GM19240 (cell line): ENCODE data around the gene NSD2.
"Not testable (repeated sequence)": the region's sequence is repeated elsewhere in the genome, so short reads cannot be mapped to it uniquely, and the experiment has no call there.

Source experiments
- DNase-seq: peaks from one replicate; pipeline ENCODE4 v3.0.0; 2011; ENCODE audit warnings: low spot score; ENCODE audit not compliant: insufficient read length

Gene NSD2

DNA sequence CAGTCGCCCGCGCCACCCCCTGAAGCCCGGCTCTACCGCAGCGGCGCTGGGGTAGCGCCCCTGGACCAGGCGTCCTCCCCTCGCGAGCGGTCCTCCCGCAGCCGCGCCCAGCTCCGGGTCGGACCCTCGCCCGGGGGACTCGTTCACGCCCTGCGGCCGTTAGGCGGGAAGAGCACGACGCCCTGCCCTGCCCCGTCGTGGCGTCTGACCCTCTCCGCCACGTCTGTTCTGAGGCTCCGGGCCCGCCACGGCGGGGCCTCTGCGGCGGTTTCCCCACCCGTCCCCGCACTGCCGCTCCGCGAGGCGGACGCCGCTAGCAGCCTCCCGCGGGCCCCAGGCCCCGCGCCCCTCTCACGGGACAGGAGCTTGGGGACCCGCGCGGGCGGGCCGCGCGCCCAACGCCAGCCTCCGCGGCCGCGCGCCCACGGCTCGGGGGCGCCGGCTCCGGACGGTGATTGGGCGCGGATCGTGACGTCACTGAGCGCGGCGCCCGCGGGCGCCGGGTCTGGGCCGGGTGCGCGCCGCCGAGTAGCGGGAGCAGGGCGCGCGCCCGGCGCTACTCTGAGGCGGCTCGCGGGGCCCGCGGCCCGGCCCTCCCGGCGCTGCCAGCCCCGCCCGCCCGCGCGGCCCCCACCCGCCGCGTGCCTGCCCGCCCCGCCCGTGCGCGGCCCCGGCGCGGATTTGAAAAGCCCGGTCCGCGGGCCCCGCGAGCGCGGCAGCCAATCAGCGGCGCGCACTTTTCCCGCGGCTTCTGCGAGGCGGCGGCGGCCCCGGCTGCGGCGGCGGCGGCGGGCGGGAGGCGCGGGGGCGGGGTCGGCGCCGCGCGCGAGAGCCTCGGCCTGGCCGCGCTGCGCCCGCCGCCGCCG, at the start of gene NSD2:
Gene NSD2, plus strand, starts transcription at position 816 of the 866 bp plus-strand sequence. CDS start 29,262 bp downstream, outside the sequence.
- peak; percentile 95 for DNase-seq

DNA sequence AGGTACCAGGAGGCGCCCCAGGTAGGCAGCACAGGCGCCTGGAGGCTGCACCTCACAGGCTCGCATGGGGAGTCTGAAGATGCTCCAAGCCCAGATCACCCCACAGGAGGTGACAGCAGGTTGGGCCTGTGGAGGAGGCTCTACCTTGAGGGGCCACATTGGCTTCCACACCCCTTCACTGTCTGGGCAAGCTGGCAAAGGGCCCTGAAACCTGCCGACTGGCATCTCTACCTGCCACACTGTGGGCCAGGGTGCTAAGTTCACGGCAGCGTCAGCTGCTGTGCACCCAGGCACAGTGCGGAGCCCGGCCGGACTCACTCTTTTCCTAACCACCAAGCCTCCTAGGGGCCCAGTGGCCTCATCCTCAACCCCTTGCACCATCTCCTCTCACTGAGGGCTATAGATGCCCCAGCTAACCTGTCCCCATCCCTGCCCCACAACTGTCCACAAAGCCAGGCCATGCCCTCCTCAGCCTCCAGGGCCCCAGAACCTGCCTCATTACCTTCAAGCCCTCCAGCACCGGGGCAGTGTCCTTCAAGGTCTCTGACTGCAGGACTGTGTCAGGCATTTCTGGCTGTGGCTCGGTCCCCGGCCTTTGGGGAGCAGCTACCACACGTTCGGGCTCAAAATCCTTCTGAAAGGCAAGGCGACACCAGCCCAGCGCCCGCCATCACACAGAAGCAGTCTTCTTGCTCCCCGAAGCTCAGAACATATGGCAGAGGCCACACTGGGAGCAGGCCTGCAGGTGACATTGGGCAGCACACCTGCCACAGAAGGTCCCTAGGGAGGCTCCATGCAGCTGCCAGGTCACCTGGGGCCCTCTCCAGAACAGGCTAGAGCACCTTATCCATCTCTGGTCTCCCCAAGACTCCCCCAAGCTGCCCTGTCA, 49.3 kb upstream of the NSD2 start:
- no peak for DNase-seq

DNA sequence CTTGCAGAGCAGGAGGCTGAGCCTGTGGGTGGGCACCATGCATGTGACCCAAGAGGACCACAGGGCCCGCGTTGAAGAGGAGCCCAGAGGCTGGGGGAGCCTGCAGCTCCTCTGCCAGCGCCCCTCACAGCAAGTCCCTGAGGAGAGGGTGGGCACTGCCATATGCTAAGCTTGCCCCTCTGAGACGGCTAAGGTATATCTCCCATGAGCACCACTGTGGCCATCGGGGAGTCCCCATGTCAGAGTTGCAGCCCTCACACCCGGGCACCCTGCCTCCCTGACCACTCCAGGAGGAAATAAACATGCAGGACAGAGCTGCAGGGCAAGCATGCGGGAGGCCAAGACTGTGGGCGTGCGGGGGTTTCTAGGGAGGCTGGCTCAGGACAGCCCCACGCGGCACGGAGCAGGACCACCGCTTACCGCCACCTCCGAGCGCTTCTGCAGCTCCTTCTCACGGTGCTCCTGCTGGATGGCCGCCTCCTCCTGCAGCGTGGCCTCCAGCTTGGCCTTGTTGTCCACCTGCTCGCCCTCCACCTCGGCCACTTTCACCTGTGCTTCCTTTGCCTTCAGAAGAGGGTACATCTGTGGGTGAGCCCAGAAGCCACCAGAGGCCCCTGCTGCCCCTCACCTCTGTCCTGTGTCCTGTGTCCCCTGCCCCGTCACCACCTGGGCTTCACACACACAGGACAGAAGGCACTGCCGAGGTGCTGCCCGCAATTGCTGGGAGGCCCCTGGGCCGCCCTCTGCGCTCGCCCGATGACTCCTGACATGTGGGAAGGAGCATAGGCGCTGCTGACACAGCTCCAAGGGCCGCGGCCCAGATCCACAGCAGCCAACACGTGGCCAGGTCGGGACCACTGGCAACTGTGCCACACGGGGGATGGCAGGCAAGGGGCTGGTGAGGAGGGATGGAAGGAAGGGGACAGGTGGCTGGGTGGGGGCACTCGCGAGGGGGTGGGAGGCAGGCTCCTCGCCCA, 48.3 kb upstream of the NSD2 start:
- no peak for DNase-seq

DNA sequence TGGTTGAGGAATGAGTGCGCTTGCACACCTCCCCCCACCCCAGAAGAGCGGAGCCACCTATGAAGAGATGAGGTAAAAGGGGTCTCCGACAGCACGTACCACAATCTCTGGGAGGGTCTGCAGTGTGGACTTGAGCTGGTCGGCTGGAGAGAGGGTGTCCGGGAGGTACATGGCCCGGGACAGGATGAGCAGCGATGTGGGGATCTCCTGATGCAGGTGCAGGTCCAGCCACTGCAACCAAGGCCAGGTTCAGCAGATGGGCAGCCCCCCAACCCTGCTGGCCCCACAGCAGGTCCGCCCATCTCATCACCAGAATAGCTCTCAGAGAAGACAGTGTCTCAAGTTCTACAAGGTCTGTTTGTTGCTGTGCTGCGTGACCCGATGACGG, 47.7 kb upstream of the NSD2 start:
- DNase-seq, result no peak

DNA sequence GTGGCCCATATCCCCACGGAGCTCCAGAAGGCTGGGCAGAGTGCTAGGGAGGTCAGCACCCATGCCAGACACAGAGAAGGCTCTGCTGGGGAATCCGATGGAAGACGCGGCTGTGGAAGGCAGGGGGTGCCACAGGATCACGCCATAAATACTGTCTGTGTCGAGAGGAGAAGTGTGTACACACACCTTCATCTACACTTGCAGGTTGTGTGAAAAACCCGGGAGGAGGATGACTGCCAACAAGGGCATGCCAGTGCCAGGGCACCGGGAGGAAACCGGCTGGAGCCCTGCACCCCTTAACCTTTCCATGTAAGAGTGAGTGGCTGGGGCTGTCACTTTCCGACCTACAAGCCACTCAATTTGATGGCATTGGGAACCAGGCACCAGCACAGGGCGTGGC, 46.4 kb upstream of the NSD2 start:
- no peak for DNase-seq

DNA sequence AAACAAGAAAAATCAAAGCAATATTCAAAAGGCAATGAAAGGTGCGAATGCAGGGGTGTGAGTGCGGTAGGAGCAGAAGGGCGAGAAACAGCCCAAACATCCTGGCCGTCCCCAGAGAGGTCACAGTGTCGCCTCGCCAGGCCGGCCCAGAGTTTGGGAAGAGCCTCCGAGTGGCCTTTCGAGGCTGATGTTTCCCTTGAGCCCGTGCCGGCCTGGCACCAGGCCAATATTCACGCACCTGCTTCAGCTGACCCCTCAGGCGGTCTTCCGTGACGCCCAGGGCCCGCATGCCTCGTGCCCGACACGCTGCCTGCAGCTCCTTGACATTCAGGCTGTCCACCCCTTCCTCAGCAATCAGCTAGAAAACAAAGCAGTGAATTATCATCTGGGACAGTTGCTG, 45.9 kb upstream of the NSD2 start:
- DNase-seq, result no peak

DNA sequence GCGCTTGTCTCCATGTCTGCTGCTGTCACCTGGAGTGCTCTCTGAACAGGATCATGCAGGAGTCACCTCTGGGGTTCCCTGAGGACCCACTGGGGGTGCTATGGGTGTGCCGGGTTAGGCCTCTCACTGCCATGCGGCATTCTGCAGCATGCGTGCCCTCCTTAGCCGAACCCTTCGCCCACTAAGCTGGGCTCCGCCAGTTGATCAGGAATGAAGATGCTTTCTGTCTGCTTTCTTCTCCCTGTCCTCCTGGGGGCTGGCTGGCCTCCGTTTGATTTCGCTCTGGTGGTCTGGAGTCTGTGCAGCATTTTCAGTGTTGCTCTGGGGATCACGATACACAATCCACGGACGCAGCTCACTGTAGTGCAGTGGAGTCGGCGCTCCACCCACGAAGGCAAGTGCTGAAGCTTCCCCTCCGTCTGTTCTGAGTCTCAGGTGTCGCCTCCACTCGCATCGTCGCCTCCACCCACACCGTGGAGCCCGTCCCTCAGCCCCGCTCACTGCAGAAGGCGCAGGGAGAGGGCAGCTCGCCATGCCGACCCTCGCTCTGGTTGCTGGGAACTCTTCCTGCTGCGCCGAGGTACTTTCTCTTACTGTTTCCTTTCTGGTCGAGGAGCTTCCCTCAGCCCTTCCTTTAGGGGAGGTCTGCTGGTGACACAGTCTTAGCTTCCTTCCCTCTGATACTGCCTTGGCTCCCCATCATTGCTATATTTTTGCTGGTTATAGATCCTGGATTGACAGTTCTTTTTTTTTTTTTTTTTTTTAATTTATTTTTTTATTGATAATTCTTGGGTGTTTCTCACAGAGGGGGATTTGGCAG, 44.5 kb upstream of the NSD2 start:
- no peak for DNase-seq

DNA sequence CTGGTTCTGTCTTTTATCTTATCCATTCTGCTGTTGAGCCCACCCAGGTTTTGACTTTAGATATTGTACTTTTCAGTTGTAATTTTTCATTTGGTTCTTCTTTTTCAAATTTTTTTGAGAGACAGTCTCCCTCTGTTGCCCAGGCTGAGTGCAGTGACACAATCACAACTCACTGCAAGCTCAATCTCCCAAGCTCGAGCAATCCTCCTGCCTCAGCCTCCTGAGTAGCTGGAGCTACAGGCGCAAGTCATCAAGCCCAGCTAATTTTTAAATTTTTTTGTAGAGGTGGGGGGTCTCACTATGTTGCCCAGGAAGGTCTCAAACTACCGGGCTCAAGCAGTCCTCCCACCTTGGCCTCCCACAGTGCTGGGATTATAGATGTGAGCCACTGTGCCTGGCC, 41.0 kb upstream of the NSD2 start:
- DNase-seq, result no peak

DNA sequence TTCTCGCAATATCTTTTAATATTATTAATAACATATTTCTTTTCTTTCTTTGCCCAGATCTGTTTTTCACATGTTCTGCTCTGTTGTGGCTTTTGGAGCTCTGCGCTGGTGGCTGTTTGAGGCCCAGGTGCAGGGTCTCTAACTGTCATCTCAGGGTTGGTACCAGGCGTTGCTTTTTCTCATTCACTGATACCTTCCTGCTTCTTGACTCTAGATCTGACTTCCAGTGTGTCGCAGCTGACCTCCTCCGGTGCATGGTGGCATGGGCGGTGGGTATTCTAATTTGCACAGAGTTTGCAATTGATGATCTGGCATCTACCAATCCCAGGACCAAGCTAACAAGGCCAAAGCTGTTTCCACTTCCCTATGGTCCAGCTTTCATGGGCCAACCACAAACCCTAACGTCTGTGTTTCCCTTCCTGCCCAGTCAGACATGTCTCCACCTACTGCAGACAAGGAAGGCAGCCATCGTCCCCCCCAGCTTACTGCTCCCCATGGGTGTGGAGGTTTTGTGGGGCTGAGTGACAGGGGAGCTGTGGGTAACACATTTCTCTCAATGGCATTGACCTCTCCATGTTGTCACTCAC, 40.5 kb upstream of the NSD2 start:
- DNase-seq, result no peak

DNA sequence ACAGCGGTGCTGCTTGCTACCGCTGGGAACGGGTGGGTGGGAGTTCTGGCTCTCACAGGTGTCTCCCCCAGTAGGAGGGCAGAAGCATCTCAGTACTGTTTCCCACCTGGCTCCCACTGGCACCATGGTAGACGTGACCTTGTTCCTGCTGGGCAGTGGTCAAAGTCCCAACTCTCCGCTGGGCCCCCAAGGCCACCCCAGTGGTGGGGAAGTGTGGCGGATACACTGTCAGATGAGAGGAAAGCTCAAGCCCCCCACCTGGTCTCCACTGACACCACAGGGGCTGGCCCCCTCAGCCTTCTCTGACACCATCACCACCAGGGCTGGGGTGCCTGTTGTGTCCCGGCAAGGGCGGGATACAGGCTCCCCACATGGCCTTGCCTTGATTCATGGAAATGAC, 39.9 kb upstream of the NSD2 start:
- DNase-seq, result no peak

DNA sequence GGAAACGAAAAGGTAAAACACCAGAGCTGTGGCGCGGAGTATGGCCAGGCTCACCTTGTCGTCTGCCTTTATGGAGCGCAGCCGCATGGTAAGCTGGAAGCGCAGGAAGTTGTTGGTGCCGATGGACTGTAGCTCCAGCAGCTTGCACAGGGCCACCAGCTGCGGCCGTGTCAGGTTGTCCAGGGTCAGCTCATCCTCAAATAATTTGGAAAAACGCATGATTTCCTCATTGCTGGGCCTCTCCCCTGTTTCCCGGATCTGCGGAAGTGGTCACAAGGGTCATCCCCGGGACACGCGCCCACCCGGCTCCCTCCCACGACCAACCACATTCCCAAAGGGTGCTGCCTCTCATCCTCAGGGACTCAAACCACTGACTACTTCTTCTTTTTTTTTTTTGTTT, 38.5 kb upstream of the NSD2 start:
- DNase-seq, result no peak

DNA sequence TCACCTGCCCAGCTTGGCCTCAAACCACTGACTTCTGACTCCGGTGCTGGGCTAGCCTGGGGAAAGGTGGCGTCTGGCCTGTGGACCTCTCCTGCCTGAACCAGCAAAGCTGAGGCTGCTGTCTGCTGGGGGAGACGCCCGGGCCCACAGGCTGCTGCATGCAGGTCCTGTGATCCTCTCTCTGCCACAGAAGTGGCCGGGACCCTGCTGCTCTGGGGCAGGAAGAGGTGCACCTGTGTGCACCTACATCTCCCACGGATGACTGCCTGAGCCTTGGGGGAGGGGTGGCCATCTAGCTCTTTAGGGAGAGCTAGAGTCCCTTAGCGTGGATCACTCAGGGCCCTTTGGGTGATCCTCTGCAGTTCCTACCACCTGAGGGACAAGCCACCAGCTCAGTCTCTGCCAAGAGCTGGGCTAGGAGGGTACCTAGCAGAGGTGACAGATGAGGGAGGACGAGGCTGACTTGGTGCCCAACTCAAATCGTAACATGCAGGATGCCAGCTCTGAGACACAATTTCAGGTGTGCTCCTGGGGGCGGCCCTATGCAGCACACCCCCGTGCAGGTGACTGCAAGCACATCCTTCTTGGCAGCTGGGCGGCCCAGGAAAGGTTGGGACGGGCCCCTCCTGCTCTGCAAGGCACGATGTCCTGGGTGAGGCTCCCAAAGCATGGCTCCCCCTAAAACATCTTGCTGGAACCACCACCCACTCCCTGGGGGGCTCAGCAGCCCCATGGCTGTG, 37.7 kb upstream of the NSD2 start:
- no peak for DNase-seq

DNA sequence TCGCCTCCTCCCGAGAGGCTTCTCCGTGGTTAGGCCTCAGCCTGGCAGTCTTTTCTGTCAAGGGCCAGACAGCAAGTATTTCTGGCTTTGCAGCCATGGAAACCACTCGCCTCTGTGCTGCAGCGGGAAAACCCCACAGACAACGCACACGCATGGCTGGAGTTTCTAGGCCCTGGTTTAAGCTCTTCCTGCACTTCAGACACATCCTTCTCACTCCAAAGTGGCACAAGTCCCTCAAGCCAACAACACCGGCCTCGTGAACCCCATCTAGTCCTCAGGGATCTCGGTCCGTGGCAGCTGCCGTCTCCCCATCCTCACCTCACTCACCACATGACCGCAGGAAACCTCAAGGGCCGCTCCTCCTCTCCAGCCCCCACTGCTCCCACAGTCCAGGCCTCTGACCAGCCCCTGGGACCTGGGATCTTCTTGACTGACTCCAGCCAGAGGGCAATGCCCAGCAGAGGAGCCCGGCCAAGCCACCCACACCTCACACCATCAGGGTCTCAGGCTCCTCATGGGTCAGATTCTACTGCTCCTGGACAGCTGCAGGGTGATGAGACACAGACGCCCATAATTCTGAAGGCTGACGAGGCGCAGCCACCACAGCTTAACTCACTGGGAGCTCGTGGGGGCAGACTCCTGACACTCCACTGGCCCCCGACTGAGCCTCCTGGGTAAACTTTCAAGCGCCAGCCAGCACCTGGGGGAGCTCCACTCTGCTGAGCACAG, 37.0 kb upstream of the NSD2 start:
- peak; percentile 89 for DNase-seq

DNA sequence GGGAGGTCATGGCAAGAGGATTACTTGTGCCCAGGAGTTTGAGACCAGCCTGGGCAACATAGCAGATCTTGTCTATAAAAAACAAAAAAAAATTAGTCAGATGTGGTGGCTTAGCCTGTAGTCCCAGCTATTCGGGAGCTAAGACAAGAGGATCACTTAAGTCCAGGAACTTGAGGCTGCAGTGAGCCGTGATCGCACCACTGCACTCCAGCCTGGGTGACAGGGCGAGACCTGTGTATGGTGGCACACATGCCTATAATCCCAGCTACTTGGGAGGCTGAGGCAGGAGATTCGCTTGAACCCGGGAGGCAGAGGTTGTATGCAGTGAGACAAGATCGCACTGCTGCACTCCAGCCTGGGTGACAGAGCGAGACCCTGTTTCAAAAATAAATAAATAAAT, 35.4 kb upstream of the NSD2 start:
- not testable (repeated sequence) for DNase-seq

DNA sequence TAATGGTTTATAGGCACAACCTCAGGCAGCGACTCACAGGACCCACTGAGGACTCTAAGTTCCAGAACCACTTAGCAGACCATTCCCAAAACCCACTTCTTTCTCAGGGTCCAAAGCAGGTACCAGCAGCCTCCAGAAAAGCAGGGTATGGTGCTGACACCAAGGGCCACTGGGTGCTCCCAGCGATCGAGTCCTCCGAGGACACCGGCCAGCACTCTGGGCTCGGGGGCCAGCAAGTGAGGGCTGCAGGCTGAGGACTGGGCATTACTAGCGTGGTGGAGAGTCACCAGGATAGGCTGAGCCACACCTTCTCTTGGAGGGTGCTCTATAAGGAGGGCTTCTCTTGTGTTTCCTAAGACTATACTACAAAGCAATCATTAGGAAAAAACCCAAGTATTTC, 34.5 kb upstream of the NSD2 start:
- DNase-seq, result no peak

DNA sequence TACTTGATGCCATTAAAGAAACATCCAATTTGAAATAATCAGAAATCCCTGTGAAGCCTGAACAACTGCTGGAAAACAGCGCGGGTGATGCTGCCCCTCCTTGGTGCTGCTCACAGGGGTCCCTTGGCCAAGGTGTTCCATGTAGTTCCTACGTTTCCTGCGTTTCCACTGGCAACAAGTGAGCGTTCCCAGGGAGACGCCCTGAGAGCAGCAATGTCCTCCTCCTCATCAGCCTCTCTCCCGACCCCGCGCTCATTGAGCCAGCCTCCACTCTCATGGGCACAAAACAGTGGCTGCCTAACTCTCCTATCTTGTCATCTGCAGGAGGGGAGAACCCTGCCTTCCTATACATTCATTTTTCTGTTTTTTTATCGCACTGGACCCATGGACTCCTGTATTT, 34.1 kb upstream of the NSD2 start:
- DNase-seq, result no peak

DNA sequence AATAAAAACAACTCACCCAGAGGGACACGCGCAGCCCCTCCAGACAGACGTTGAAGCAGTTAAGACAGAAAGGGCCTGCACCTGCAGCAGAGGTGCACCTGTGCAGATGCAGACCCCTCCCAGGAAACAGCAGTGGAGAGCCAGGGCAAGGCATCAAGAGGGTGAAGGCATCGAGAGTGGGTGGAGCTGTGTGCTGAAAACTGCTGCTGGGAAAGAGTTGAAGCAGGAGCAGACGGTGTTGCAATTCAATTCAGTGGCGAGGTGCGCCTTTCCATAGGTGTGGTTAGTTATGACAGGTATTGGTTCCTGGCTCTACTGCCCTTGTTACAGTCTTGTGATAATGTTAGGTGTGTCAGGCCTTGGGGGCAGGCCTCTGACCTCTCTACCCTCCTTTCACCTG, 31.9 kb upstream of the NSD2 start:
- no peak for DNase-seq

DNA sequence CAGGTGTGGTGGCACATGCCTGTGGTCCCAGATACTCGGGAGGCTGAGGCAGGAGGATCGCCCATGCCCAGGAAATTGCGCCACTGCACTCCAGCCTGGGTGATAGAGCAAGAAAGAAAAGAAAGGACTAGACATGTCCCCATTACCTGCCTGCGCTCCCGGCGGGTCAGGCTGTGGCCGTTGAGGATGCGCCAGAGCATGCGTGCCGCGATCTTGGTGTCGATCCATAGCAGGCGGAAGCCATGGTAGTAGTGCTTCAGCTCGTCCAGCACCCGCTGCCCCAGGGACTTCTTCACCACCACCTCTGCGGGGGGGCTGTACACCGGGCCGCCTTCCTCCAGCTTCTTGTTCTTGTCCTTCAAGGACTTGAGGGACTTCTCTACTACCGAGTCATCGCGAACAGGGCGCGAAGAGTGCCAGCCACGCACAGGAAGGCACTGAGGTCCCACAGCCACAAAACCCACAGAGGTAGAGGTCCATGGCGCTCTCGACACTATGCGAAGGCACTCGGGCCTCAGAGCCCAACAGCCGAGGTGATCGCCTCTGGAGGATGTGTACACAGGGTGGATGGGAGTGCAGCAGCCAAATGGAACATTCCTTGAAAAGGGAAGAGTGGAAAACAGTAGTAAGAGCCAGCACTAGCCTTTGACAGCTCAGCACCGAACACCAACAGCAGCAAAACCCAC, 29.8 kb upstream of the NSD2 start:
- DNase-seq, result no peak
